ENCODE results near the gene EID2B.

Gene EID2B

GRCh38 chr19:39532233-39533002, at the start of gene EID2B:
Gene EID2B, minus strand, starts transcription at chr19:39532852. Its CDS starts 50 bp downstream, at chr19:39532802.
- peak; percentile 95 for DNase-seq (ENCODE audit: low spot score)

DNA sequence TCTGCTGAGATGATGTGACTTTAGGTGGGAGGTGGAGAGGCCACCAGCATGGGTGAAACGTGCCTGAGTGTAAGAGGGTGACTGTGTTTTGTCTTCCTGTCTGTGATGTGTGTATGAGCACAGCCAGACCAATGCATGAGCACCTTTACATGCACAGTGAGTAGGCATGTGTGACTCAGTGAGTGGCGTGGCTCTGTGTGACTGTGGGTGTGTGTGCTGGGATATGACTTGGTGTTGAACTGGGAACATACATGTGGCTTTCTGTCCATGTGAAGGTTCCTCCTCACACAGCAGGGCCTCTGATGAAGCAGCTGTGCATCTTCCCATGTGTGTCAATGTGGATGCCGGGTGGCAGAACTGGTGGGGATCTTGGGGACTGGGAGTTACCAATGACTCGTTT, 49.8 kb upstream of the EID2B start:
- no peak for DNase-seq (ENCODE audit: low spot score)

DNA sequence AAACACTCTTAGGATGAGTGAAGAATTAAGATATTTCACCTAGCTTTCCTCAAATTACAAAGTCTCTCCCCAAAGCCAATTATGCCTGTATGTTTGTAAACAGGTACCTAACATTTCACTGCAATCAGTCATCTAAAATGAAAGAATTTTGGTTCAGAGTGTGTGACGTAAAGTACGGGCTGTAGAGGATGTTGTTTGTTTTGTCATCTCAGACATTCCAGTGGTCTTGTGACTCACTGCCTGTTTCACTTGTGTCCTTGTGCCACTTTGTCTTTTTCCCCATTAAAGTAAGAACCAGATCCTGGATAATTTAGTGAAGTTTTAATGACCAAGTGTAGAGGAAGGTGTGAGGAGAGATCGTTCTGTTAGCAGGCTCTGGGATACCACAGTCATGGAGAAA, 36.0 kb upstream of the EID2B start:
- DNase-seq (ENCODE audit: low spot score): no peak

DNA sequence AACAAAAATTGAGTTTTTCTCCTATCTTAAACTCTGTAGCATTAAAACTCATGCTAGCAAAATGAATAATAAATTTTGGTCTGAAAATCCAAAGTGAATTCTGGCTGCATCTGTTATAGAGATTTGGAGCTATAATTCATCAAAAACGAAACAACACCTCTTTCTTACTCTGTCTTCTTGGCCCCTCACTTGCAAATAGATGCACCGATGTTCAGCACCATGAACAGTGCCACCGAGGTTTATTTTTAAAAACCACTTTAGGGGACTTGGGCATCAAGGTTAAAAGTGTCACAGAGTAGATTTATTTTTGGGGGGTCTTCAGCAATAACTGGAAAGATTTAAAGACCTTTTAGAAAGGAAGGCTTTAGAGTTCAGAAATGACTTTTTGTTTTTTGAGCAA, 33.4 kb upstream of the EID2B start:
- no peak for DNase-seq (ENCODE audit: low spot score)

DNA sequence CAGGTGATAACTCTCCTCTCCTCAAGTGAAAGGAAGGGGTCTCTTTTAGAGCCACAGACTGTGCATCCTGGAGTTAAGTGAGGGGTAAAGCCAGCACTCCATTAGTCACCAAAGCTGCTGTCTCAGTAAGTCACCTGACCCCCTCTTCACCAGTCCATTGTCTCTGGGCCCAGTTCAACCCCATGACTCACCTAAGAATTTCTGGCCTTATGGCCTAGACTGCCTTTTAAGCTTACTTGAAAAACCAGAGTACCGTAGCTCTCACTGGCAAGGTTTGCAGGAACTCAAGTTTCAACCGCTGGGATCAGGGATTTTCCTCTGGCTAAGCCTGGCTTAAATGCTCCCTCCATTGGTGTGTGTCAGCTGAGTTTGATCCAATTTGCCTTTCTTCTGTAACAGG, 30.8 kb upstream of the EID2B start:
- no peak for DNase-seq (ENCODE audit: low spot score)

DNA sequence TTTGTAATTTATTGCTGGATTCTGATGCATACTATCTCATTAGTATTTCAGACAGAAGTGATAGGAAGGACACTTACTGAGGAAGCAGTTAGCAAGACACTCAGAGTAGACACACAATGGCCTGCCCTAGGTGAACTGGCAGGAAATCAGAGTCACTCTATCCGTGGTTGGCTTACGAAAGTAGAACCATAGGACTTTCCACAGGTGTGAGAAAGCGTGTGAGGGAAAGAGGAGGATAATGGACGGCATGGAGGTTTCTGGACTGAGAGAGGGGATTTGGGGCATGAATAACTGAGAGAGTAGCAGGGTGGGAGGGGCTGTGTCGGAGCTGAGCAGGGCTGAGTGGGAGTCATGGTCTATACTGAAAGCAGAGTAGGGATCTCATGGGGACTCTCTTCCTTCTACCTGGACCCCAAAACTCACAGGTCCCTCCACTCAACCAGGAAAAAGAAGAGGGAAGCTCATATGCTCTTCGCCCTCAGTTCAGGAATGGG, 26.0 kb upstream of the EID2B start:
- DNase-seq (ENCODE audit: low spot score): no peak

DNA sequence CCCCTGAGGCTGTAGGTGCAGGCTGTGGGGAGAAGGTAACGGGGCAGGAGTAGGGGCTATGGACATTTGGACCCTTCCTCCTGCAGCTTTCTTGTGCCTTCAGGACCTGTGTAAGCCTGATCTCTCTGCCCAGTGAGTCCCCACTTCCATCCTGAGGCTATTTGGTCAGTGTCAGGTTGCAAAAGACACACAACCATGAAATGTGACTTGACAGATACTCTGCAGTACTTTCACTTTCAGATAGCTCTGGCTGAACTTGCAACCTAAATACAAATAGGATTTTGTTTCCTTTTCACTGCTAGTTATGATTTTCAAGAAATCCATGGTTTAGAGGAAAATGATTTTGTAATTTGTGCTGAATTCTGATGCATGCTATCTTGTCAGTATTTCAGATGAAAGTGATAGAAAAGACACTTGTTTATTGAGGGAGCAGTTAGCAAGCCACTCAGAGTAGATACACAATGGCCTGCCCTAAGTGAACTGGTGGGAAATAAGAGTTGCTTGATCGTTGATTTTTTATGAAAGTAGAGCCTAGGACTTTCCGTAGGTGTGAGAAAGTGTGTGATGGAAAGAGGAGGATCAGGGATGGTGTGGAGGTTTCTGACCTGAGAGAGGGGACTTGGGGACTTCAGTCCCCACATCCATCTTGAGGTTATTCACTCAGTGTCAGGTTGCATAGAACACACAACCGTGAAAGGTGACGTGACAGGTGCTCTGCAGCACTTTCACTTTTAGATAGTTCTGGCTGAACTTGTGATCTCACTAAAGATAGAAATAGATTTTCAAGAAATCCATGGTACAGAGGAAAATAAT, 25.4 kb upstream of the EID2B start:
- DNase-seq (ENCODE audit: low spot score): no peak

- no peak for DNase-seq (ENCODE audit: low spot score)
These were observed 23.2 kb upstream of the EID2B start for GRCh38 chr19:39555883-39556282.

DNA sequence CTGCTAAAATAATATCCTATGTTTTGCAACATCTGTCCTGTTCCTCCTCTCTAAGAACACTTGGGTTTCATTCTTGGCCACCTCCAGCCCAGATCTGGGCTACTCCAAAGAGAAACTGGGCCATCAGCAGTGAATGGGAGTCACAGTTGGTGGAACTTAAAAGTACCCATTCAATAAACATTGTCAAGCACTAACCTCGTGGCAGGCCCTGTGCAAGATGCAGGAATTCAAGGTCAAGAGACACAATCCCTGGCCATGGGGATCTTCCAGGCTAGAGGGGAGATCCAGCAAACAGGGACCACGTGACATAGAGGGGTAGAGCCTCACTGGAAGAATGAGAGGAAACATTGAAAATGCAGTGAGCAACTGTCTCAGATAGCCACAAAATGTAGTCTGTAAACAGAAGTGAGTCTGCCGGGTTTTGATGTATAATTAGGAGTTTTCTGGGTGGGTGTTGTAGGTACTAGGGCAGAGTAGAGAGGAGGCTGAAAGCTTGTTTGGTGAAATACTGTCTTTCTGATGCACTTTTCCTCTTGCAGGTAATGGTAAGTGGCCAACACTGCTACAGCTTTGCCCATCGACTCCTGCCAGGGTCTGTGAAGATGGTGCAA, 22.2 kb upstream of the EID2B start:
- no peak for DNase-seq (ENCODE audit: low spot score)

DNA sequence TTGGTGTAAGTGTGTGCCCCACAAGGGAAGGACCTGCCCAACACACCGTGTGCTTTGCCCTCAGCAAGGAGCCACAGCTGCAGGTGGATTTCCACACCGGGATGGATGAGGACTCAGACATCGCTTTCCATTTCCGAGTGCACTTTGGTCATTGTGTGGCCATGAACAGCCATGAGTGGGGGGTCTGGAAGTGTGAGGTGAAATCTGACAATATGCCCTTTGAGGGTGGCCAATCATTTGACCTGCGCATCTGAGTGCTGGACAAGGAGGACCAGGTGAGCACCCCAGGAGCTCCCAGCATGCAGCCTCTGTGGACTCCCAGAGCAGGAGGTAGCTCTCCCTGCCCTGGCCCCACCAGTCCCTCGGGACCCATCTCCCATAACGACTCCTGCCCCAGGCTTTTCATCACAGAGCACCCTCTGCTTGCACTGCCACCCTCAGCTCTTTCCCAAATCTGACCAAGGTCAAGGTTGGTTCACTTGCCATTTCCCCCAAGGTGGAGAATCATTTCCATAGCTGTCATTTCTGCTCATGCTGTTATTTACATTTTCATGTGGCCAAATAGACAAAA, 20.5 kb upstream of the EID2B start:
- no peak for DNase-seq (ENCODE audit: low spot score)

GRCh38 chr19:39550197-39550596, 17.5 kb upstream of the EID2B start:
- no peak for DNase-seq (ENCODE audit: low spot score)

GRCh38 chr19:39546599-39546998, 13.9 kb upstream of the EID2B start:
- no peak for DNase-seq (ENCODE audit: low spot score)

GRCh38 chr19:39544911-39545310, 12.3 kb upstream of the EID2B start:
- no peak for DNase-seq (ENCODE audit: low spot score)

GRCh38 chr19:39544226-39544903, 11.7 kb upstream of the EID2B start:
- no peak for DNase-seq (ENCODE audit: low spot score)

DNA sequence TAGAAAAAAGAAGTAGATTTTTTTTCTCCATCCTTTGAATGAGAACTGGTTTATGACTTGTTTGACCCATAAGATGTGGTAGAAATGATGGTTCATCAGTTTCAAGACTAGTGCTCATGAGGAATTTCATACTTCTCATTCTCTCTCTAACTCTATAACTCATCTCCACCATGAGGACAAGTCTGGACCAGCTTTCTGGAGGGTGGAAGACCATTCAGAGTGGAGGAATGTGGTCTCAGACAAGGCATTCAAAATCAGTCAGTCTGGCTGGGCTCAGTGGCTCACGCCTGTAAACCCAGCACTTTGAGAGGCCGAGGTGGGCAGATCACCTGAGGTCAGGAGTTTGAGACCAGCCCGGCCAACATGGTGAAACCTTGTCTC, 10.8 kb upstream of the EID2B start:
- no peak for DNase-seq (ENCODE audit: low spot score)

GRCh38 chr19:39542206-39542605, 9.6 kb upstream of the EID2B start:
- DNase-seq (ENCODE audit: low spot score): peak; percentile 61

DNA sequence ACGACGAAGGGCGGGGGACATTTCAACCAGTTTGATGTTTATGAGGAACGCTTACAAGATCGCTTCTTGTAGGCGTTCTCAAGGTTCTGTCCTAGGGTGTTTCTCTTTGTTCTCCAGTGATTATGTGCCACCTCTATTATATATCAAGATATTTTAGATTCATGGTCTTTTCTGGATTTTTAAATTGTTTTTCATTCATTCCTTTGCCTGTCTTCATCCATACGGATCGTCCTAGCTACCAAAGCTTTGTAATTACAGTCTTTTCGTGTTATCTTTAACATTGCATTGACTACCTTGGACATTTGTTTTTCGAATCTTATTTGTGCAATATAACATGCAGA, 7.7 kb upstream of the EID2B start:
- DNase-seq (ENCODE audit: low spot score): no peak

- peak; percentile 92 for DNase-seq (ENCODE audit: low spot score)
These were observed 7.1 kb upstream of the EID2B start, which contains the start of gene EID2 for GRCh38 chr19:39539518-39540332. Gene EID2, minus strand, starts transcription at chr19:39540161. Its CDS starts 82 bp downstream, at chr19:39540079.

DNA sequence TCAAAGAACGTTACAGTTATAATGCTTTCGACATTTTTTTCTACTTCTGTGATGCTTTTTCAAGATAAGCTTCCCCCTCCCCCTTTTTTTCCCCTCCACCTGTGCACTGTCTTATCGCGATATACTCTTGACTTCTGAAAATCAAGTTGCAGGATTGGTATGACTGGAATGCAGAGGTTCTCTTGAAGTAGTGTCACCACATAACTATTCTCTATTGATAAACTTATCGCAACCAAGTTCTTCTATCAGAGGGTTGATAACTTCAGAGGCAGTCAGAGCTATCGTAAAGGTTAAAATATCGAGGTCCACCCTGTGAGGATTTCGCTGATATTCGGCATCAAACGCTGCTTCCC, 6.5 kb upstream of the EID2B start:
- DNase-seq (ENCODE audit: low spot score): no peak

DNA sequence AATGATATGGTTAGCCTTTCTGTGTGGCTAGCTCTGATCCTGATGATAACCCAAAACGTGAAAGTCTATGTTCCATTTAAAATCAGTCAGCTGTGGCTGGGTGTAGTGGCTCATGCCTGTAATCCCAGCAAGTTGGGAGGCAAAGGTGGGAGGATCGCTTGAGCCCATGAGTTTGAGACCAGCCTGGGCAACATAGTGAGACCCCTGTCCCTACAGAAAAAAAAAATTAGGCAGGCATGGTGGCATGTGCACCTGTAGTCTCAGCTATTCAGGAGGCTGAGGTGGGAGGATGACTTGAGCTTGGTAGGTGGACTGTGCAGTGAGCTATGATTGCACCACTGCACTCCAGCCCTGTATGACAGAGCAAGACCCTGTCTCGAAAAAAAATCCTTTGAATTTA, 1.1 kb upstream of the EID2B start:
- DNase-seq (ENCODE audit: low spot score): no peak

DNA sequence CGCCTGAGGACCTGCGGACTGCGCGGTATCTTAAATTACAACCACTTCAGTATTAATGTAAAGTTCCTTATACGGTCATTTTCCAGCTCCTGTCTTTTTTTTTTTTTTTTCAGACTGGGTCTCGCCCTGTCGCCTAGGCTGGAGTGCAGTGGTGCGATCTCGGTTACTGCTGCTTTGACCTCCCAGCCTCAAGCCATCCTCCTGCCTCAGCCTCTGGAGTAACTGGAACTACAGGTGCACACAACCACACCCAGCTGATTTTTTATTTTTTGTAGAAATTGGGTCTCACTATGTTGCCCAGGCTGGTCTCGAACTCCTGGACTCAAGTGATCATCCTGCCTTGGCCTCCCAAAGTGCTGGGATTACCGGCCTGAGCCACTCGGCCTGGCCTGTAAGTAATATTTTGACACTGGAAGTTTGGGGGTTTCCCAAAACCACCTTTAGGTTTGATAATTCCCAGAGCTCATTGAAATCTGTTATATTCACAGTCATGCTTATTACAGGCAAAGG, 406 bp upstream of the EID2B start:
- no peak for DNase-seq (ENCODE audit: low spot score)
